ENCODE measurements around the gene TMEM229B. TPM values are rescaled to one million over a fixed set of nuclear protein-coding genes. Genes with fewer than 3 reads are reported as not detected.

The TMEM229B gene
- total RNA-seq, 1 donor from 2014 or later: 1.8 TPM

DNA sequence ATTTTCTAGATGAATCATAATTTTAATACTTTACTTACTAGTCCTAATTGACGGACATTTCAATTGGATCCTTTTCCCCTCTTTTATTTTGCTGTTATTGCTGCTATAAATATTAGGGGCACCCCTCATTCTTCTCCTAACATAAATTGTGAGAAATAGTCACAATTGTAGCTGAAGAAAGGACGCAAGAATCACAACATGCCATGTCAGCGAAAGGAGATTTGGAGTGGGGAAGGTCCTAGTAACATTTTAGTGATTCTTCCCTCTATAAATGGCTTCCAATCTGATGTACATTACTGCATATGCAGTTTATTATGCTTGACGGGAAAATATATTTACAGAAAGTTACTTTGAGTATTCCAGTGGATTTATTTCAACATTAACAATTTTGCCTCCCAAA lies 36.9 kb upstream of the TMEM229B start:
- DNase-seq (ENCODE audit: low spot score): no peak
- peaks cover 80% of the 10 kb centered on the region for H3K27me3 Mint-ChIP-seq (ENCODE audit: insufficient read depth)
- intact Hi-C loops (cut with micrococcal nuclease): loop anchor here (5.0 kb wide), 1 partner anchor 92 kb away; the partner anchor contains the start of gene ARG2
- no peak overlapping the region for H3K27ac Mint-ChIP-seq
- no peak overlapping the region for H3K4me3 Mint-ChIP-seq
- H3K9me3 Mint-ChIP-seq: no peaks in the 10 kb centered on the region
- no peaks in the 10 kb centered on the region for H3K36me3 Mint-ChIP-seq (ENCODE audit: low read depth)
- H3K4me1 Mint-ChIP-seq (ENCODE audit: low read depth): no peaks in the 10 kb centered on the region

DNA sequence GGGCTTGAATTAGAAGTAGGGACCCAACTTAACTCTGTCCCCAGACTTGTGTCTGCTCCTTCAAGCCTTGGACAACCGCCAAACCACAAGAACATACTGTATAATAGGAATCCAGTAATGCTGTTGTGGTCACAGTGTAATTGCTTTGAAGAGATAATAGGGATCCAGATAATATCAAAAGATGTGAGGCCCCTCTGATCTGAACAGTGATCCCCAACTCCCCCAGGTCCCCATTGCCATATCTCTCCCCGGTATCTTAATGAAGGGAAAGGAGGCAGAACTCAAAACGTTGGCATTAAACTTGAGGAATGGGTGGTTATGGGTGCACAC lies 36.1 kb upstream of the TMEM229B start:
- Mint-ChIP-seq H3K27ac (no peak overlapping the region), H3K9me3 (no peaks in the 10 kb centered on the region), H3K4me1 (ENCODE audit: low read depth) (no peaks in the 10 kb centered on the region), H3K36me3 (ENCODE audit: low read depth) (no peaks in the 10 kb centered on the region), H3K27me3 (ENCODE audit: insufficient read depth) (peaks cover 80% of the 10 kb centered on the region), H3K4me3 (no peak overlapping the region)
- no peak for DNase-seq (ENCODE audit: low spot score)
- intact Hi-C loops (cut with micrococcal nuclease): no loop called here

DNA sequence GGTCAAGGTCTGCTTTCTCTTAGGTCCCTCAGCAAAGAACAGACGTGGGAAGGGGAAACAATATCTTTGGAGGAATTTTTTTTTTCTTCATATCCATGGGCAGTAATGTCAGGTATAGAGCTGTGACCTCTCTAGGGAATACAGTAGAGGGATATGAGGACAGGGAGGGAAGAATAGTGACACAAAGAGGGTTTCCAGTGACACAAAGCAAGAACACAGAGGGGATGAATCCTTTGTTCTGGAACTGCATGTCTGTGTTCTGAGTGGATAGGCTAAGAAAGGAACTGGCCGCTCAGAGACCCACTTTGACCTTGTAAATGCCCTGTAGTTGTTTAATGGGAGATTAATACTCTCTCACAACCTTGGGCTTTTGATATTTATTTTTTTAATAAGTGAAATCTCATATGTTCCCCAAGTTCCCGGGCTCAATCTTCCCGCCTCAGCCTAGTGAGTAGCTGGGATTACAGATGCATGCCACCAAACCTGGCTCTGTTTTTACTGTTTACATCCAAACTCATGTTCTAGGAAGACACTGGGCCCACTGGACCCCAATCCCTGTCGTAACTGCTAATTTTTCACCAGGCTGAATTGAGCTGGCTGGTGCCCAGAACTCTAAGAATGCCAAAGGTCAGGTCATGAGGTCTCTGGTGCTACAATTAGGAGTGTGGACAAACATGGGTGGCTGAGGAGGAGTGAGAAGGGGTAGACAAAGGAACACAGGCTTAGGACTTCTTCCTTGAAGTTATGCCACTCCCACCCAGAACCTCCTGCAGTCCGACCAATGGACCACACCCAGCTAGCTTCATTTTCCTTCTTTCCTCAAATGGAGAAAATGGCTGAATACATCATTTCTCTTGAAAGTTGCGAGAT lies 35.5 kb upstream of the TMEM229B start:
- Mint-ChIP-seq H3K4me3 (no peak overlapping the region), H3K27ac (no peak overlapping the region), H3K27me3 (ENCODE audit: insufficient read depth) (peaks cover 78% of the 10 kb centered on the region), H3K9me3 (no peaks in the 10 kb centered on the region), H3K4me1 (ENCODE audit: low read depth) (no peaks in the 10 kb centered on the region), H3K36me3 (ENCODE audit: low read depth) (no peaks in the 10 kb centered on the region)
- no peak for DNase-seq (ENCODE audit: low spot score)
- intact Hi-C loops (cut with micrococcal nuclease): no loop called here

- no peak for DNase-seq (ENCODE audit: low spot score)
- H3K36me3 Mint-ChIP-seq (ENCODE audit: low read depth): no peaks in the 10 kb centered on the region
- intact Hi-C loops (cut with micrococcal nuclease): no loop called here
- H3K27me3 Mint-ChIP-seq (ENCODE audit: insufficient read depth): peaks cover 76% of the 10 kb centered on the region
- H3K9me3 Mint-ChIP-seq: no peaks in the 10 kb centered on the region
- no peak overlapping the region for H3K27ac Mint-ChIP-seq
- H3K4me3 Mint-ChIP-seq: no peak overlapping the region
- H3K4me1 Mint-ChIP-seq (ENCODE audit: low read depth): no peaks in the 10 kb centered on the region
Observed at GRCh38 chr14:67522270-67522669, 33.7 kb upstream of the TMEM229B start.

DNA sequence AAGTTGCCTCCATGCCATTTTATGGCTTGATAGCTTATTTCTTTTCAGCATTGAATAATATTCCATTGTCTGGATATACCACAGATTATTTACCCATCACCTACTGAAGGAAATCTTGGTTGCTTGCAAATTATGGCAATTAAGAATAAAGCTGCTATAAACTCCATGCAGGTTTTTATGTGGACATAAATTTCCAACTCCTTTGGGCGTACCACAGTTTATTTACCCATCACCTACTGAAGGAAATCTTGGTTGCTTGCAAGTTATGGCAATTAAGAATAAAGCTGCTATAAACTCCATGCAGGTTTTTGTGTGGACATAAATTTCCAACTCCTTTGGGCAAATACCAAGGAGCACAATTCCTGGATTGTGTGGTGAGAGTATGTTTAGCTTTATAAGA lies 32.0 kb upstream of the TMEM229B start:
- H3K36me3 Mint-ChIP-seq (ENCODE audit: low read depth): no peaks in the 10 kb centered on the region
- no peaks in the 10 kb centered on the region for H3K9me3 Mint-ChIP-seq
- H3K27me3 Mint-ChIP-seq (ENCODE audit: insufficient read depth): peaks cover 66% of the 10 kb centered on the region
- H3K4me3 Mint-ChIP-seq: no peak overlapping the region
- peaks cover 9% of the 10 kb centered on the region for H3K4me1 Mint-ChIP-seq (ENCODE audit: low read depth)
- H3K27ac Mint-ChIP-seq: no peak overlapping the region
- intact Hi-C loops (cut with micrococcal nuclease): no loop called here
- DNase-seq (ENCODE audit: low spot score): no peak

DNA sequence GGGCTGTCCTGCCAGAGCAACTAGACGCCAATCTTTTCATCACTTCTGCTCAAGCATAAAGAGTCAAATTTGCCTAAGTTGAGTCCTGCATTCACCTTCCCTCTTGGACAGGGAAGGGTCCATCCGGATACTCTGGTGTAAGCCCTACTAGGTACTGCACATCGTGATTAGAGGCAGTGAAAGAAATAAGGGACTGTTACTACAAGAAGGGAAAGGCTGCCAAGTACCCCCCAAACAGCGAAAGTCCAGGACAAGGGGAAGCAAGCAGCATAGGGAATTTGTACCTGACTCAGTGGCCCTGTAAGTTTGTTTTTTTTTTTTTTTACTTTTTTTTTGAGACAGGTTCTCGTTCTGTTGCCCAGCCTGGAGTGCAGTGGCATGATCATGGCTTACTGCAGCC lies 30.9 kb upstream of the TMEM229B start:
- no peak overlapping the region for H3K27ac Mint-ChIP-seq
- H3K9me3 Mint-ChIP-seq: no peaks in the 10 kb centered on the region
- H3K27me3 Mint-ChIP-seq (ENCODE audit: insufficient read depth): peaks cover 59% of the 10 kb centered on the region
- H3K4me1 Mint-ChIP-seq (ENCODE audit: low read depth): peaks cover 9% of the 10 kb centered on the region
- DNase-seq (ENCODE audit: low spot score): no peak
- intact Hi-C loops (cut with micrococcal nuclease): no loop called here
- no peaks in the 10 kb centered on the region for H3K36me3 Mint-ChIP-seq (ENCODE audit: low read depth)
- no peak overlapping the region for H3K4me3 Mint-ChIP-seq

DNA sequence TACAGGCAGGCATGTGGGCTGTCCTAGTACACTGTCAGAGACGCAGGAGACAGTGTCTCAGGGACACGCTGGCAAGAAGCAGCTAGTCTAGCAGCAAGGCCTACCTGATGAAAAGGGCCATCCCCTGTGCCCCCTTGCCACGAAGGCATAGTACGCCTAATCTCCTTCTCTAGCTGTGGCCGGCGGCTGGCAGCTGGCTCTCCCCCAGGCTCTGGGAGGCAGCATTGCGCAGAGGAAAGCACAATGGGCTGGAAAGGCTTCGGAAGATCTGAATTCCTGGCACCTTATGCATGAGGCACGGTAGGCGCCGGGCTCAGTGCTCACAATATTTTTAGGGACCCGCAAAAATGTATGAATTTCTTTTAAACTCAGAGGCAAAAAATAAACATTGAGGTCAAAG lies 28.6 kb upstream of the TMEM229B start:
- Mint-ChIP-seq H3K4me3 (no peak overlapping the region), H3K27me3 (ENCODE audit: insufficient read depth) (peaks cover 48% of the 10 kb centered on the region), H3K9me3 (no peaks in the 10 kb centered on the region), H3K27ac (no peak overlapping the region), H3K36me3 (ENCODE audit: low read depth) (no peaks in the 10 kb centered on the region), H3K4me1 (ENCODE audit: low read depth) (peaks cover 9% of the 10 kb centered on the region)
- intact Hi-C loops (cut with micrococcal nuclease): no loop called here
- DNase-seq (ENCODE audit: low spot score): no peak

DNA sequence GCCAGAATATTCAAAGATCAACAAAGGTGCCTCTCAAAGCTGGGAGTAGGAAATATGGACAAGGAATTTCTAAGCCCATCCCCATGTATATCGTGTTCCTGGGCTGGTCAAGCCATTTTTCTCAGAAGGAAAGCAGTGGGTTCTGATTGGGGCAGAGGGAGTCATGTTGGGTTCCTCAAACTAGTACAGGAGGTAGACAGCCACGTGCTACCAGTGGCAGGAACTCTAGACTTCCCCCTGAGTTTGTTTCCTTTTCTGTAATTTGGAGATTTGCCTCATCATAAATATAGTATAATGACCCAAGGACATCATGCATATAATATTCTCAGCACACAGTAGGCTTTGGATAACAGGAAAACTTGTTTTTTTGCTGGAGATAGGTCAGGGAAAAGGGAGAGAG lies 28.2 kb upstream of the TMEM229B start:
- H3K9me3 Mint-ChIP-seq: no peaks in the 10 kb centered on the region
- peak overlapping the region; percentile 31 for H3K4me3 Mint-ChIP-seq
- peaks cover 44% of the 10 kb centered on the region for H3K27me3 Mint-ChIP-seq (ENCODE audit: insufficient read depth)
- peaks cover 9% of the 10 kb centered on the region for H3K4me1 Mint-ChIP-seq (ENCODE audit: low read depth)
- DNase-seq (ENCODE audit: low spot score): no peak
- intact Hi-C loops (cut with micrococcal nuclease): no loop called here
- H3K36me3 Mint-ChIP-seq (ENCODE audit: low read depth): no peaks in the 10 kb centered on the region
- H3K27ac Mint-ChIP-seq: no peak overlapping the region

DNA sequence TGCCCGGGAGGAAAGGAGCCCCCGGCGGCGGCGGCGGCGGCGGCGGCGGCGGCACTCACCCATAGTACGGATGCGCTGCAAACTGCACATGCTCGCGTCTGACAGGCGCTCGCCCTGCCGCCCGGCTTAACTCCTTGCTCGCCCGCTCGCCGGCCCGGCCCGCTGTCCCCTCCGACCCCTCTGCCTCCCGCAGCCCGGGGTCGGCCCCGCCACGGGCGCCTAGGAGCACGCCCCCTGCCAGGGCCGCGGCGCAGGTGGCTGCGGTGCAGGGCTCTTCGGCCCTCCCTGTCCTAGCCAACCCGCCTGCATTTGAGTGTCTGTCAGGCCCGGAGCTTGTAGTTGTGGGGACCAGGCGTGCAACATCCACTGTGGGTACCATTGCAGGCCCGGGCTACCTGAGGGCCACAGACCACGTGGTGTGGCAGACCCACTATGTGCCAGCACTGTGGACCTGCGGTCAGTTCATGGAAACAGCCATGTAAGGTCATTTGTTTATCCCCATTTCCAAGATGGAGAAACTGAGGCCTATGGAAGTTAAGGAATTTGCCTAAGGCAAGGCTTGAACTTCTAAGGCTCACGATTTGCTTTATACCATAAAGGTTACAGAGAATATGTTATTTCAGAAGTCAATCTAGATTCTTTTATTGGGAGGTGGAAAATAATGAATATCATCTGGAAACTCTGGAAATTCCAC lies 27.0 kb upstream of the TMEM229B start:
- DNase-seq (ENCODE audit: low spot score): peak; percentile 20
- no peaks in the 10 kb centered on the region for H3K9me3 Mint-ChIP-seq
- H3K4me3 Mint-ChIP-seq: peak overlapping the region; percentile 47
- no peaks in the 10 kb centered on the region for H3K36me3 Mint-ChIP-seq (ENCODE audit: low read depth)
- peaks cover 9% of the 10 kb centered on the region for H3K4me1 Mint-ChIP-seq (ENCODE audit: low read depth)
- H3K27me3 Mint-ChIP-seq (ENCODE audit: insufficient read depth): peaks cover 45% of the 10 kb centered on the region
- no peak overlapping the region for H3K27ac Mint-ChIP-seq
- intact Hi-C loops (cut with micrococcal nuclease): loop anchor here (1.0 to 2.0 kb wide), 2 partner anchors 17 to 27 kb away; partner anchors contain the start of genes PLEKHH1 and TMEM229B

DNA sequence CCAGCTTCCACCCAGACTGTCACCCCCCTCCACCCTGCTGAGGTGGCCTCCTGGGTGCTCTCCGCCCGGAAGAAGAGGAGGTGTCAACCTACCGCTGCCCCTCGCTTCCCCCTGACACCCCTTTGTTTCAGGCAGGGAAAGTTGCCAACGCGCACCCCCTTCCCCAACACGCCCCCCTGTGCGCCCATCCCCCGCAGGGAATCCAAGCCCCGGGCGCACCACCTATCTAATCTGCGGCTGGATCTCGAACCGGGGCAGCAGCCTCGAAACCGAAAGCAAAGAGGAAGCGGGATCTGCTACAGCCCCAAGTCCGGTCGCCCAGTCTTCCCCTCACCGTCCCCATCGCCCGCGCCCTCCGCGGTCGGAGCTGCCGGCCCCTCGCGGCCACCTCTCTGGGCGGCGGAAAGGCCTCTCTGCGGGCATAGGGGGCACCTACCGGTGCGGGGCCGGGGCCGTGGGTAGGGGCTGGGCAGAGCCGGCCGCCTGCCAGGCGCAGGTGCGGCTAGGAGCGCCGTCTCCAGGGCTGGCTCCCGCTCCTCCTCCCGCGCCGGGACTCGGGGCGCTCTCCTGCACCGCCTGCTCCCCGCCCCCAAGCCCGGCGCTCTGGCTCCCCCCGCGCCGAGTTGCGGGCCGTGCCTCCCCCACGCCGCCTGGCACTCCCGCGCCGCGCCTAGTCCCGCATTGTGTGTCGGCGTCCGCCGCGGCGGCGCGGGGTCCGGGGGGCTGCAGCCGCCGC lies 26.3 kb upstream of the TMEM229B start:
- Mint-ChIP-seq H3K27me3 (ENCODE audit: insufficient read depth) (peaks cover 46% of the 10 kb centered on the region), H3K27ac (peak overlapping the region; percentile 36), H3K9me3 (no peaks in the 10 kb centered on the region), H3K36me3 (ENCODE audit: low read depth) (no peaks in the 10 kb centered on the region), H3K4me1 (ENCODE audit: low read depth) (peaks cover 9% of the 10 kb centered on the region), H3K4me3 (peak overlapping the region; percentile 82)
- DNase-seq (ENCODE audit: low spot score): peak; percentile 39
- intact Hi-C loops (cut with micrococcal nuclease): loop anchor here (1.0 to 2.0 kb wide), 2 partner anchors 18 to 27 kb away; partner anchors contain the start of genes PLEKHH1 and TMEM229B

GRCh38 chr14:67514203-67514607 lies 25.7 kb upstream of the TMEM229B start:
- Mint-ChIP-seq H3K4me3 (peak overlapping the region; percentile 82), H3K27ac (no peak overlapping the region), H3K9me3 (no peaks in the 10 kb centered on the region), H3K4me1 (ENCODE audit: low read depth) (peaks cover 9% of the 10 kb centered on the region), H3K27me3 (ENCODE audit: insufficient read depth) (peaks cover 43% of the 10 kb centered on the region), H3K36me3 (ENCODE audit: low read depth) (no peaks in the 10 kb centered on the region)
- DNase-seq (ENCODE audit: low spot score): no peak
- intact Hi-C loops (cut with micrococcal nuclease): loop anchor here (2.0 kb wide), 1 partner anchor 19 kb away; the partner anchor contains the start of gene PLEKHH1

GRCh38 chr14:67513631-67514108 lies 25.1 kb upstream of the TMEM229B start:
- DNase-seq (ENCODE audit: low spot score): no peak
- Mint-ChIP-seq H3K27me3 (ENCODE audit: insufficient read depth) (peaks cover 40% of the 10 kb centered on the region), H3K4me1 (ENCODE audit: low read depth) (peaks cover 9% of the 10 kb centered on the region), H3K36me3 (ENCODE audit: low read depth) (no peaks in the 10 kb centered on the region), H3K9me3 (no peaks in the 10 kb centered on the region), H3K4me3 (peak overlapping the region; percentile 82), H3K27ac (no peak overlapping the region)
- intact Hi-C loops (cut with micrococcal nuclease): loop anchor here (2.0 kb wide), 1 partner anchor 19 kb away; the partner anchor contains the start of gene PLEKHH1
